Ascending aorta (tissue), 2 donors: ENCODE data around the gene ALDOA. TPM values are rescaled to one million over a fixed set of nuclear protein-coding genes. Genes with fewer than 3 reads are reported as not detected.

Source experiments
- DNase-seq, 2 donors: peaks; one replicate each; pipeline ENCODE4 v3.0.0-alpha.2; 2019; ENCODE audit warnings: low spot score in 2 of 2
- H3K27ac ChIP-seq, 2 donors: fragments of 200-600 bp; sonication (generic); one replicate each; pipeline ENCODE4 v1.5.1; 2016 to 2017; ENCODE audit warnings: mild to moderate bottlenecking in 1 of 2
- H3K27me3 ChIP-seq: fragments of 200-600 bp; sonication (generic); one replicate; pipeline ENCODE4 v1.5.1; 2017
- H3K36me3 ChIP-seq, 2 donors: fragments of 200-600 bp; sonication (generic); one replicate each; pipeline ENCODE4 v1.5.1; 2016
- H3K4me1 ChIP-seq, 2 donors: fragments of 200-600 bp; sonication (generic); one replicate each; pipeline ENCODE4 v1.5.1; 2016 to 2017; ENCODE audit warnings: mild to moderate bottlenecking in 1 of 2
- H3K4me3 ChIP-seq, 2 donors: fragments of 200-600 bp; sonication (generic); one replicate each; pipeline ENCODE4 v1.5.1; 2016 to 2017; ENCODE audit warnings: mild to moderate bottlenecking in 1 of 2
- H3K9me3 ChIP-seq, 2 donors: fragments of 200-600 bp; sonication (generic); one replicate each; pipeline ENCODE4 v1.5.1; 2016
- intact Hi-C: fragments of 100-400 bp; cut with DNase I; formaldehyde crosslinking; loops from one replicate; pipeline ENCODE4 v1.15.1; 2023
- total RNA-seq: library from RNA; depleted of rRNA; stranded (reverse); fragments of >200 nt; gene quantifications from one replicate; pipeline ENCODE4 v1.1.0, GENCODE V29; 2016
- TF ChIP-seq, protein P1 (sequence below), 3 experiments: fragments of 200-600 bp in 2 of 3; fragments of 450-650 bp in 1 of 3; sonication (generic) in 2 of 3; IDR thresholded peaks; one replicate each; pipeline ENCODE4 v1.5.1; 2016 to 2019; ENCODE audit warnings: antibody characterized with exemption in 3 of 3, mild to moderate bottlenecking in 1 of 3, moderate library complexity in 1 of 3

The ALDOA gene
- total RNA-seq, 1 donor from 2014 or later, result 1,202 TPM

DNA sequence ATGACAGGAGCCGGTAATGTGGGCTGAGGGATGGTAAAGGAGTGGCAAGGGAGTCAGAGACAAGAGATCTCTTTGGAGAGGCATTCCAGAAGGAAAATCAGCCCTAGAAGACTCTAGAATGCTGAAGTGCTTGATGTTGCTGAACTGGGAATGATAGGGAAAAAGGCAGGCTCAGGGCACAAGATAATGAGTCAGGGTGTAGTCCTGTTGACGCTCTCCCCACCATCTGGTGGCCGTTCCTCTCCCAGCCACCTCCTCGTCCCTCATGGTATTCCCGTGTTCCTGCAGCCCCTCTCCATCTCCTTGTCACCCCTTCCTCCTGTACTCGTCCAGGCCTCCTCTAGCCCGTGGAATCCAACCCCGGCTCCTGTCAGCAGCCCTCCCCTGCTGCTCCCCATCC, 11.1 kb upstream of the ALDOA start:
- no peaks in the 10 kb centered on the region for H3K36me3 ChIP-seq
- no peak for DNase-seq
- no peaks in the 10 kb centered on the region for H3K27me3 ChIP-seq
- H3K4me1 ChIP-seq, result peaks cover 0 to 12% of the 10 kb centered on the region in 2 donors
- H3K27ac ChIP-seq, result no peak overlapping the region
- intact Hi-C loops, result loop anchor here (5.0 kb wide), 3 partner anchors 38 to 68 kb away; partner anchors contain the start of genes HIRIP3, INO80E, MAPK3 and TBX6
- peak overlapping the region in 1 of 2 donors; percentile 79 for H3K4me3 ChIP-seq
- TF ChIP-seq, protein P1, sequence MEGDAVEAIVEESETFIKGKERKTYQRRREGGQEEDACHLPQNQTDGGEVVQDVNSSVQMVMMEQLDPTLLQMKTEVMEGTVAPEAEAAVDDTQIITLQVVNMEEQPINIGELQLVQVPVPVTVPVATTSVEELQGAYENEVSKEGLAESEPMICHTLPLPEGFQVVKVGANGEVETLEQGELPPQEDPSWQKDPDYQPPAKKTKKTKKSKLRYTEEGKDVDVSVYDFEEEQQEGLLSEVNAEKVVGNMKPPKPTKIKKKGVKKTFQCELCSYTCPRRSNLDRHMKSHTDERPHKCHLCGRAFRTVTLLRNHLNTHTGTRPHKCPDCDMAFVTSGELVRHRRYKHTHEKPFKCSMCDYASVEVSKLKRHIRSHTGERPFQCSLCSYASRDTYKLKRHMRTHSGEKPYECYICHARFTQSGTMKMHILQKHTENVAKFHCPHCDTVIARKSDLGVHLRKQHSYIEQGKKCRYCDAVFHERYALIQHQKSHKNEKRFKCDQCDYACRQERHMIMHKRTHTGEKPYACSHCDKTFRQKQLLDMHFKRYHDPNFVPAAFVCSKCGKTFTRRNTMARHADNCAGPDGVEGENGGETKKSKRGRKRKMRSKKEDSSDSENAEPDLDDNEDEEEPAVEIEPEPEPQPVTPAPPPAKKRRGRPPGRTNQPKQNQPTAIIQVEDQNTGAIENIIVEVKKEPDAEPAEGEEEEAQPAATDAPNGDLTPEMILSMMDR (IDR thresholded peaks at IDR 0.05), result no peak
- no peaks in the 10 kb centered on the region for H3K9me3 ChIP-seq

DNA sequence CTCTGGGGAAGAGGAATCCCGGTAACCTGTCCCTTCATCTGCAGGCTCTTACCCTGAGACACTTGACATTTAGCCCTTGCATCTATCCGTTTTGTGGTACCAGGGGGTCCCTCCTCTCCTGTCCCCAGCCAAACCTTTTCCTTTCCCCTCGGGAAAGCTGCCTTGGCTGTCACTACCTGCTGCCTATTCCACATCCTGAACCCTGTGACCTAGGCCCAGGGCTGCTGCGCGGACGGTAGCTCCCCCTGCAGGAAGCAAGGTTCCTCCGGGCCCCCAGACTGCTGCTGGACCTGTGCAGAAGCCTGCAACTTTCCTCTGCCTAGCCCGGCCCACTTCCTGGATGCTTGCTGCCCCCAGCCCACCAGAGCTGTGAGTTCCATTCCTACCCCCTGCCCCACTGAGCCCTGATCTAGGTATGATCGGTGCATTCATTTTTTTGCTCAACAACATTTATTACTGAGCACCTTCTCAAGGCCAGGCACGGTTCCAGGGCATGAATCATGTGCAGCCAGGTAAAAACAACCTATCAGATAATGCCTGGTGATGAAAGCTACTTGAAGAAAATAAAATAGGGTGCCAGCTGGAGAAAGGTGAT, 10.5 kb upstream of the ALDOA start:
- TF ChIP-seq, protein P1 (IDR thresholded peaks at IDR 0.05), result peak in 2 of 3 experiments; percentile 7 to 8
- no peaks in the 10 kb centered on the region for H3K9me3 ChIP-seq
- peaks cover 0 to 12% of the 10 kb centered on the region in 2 donors for H3K4me1 ChIP-seq
- no peaks in the 10 kb centered on the region for H3K27me3 ChIP-seq
- H3K27ac ChIP-seq, result no peak overlapping the region
- H3K4me3 ChIP-seq, result no peak overlapping the region
- DNase-seq, result no peak
- H3K36me3 ChIP-seq, result no peaks in the 10 kb centered on the region
- intact Hi-C loops, result loop anchor here (5.0 kb wide), 3 partner anchors 37 to 67 kb away; partner anchors contain the start of genes HIRIP3, INO80E, MAPK3 and TBX6

DNA sequence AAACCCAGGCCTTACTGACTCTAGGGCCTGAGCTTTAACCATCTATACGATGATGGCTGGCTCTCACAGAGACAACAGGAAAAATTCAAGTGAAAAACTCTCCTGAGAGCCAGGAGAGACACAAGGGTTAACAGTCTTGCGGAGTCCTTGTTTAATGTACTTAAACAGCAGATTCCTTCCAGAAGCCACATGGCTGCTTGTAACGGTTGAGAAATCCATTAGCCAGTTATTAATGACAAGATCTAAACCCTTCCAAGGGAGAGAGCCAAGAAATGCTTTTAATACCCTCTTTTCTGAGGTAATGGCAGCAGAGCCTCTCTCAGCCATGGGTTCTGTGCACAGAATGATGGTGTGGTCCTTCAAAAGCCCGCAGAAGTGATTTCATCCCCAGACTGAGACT, 5.2 kb upstream of the ALDOA start:
- H3K27me3 ChIP-seq, result no peaks in the 10 kb centered on the region
- no peak overlapping the region for H3K27ac ChIP-seq
- no peaks in the 10 kb centered on the region for H3K9me3 ChIP-seq
- peaks cover 4 to 13% of the 10 kb centered on the region in 2 donors for H3K4me1 ChIP-seq
- no peaks in the 10 kb centered on the region for H3K36me3 ChIP-seq
- H3K4me3 ChIP-seq, result no peak overlapping the region
- no peak for DNase-seq
- intact Hi-C loops, result loop anchor here (10.0 kb wide), 1 partner anchor 594 kb away; the partner anchor contains the start of genes FBRS and PRR14
- TF ChIP-seq, protein P1 (IDR thresholded peaks at IDR 0.05), result no peak

DNA sequence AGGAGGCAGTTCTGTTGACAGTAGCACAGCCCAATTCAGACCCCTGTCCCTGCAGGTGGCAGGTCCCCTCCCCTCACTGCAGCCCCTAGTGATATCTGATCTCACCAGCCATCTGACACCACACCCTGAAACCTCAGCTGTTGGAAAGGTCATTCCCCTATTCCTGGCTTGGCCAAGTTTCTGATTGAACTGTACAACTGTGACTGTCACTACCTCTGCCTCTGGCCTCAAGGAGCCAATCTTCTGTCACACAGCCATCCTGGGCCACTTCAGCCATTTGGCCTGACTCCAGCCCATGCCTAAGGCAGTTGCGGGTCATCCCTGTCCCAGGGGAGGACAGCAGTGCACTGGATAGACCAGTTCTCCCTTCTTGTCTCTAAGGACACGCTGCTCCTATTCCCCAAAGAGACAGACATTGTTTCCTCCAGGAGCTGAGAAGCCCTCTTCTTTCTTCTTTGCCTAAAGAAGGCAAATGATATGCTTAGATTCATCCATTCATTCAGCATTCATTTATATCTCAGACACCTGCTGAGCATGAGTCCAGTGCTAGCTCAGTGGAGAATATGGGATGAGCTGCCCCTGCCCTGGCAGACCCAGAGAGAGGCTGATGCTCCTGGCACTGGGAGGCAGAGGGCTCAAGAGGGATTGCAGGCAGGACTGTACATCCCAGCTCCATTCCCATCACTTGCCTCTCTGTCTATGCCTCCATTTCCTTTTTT, 4.6 kb upstream of the ALDOA start:
- no peaks in the 10 kb centered on the region for H3K9me3 ChIP-seq
- no peaks in the 10 kb centered on the region for H3K27me3 ChIP-seq
- H3K36me3 ChIP-seq, result no peaks in the 10 kb centered on the region
- H3K27ac ChIP-seq, result peak overlapping the region in 1 of 2 donors; percentile 25
- intact Hi-C loops, result loop anchor here (10.0 kb wide), 1 partner anchor 594 kb away; the partner anchor contains the start of genes FBRS and PRR14
- no peak for DNase-seq
- H3K4me3 ChIP-seq, result no peak overlapping the region
- H3K4me1 ChIP-seq, result peaks cover 4 to 13% of the 10 kb centered on the region in 2 donors
- TF ChIP-seq, protein P1 (IDR thresholded peaks at IDR 0.05), result no peak

DNA sequence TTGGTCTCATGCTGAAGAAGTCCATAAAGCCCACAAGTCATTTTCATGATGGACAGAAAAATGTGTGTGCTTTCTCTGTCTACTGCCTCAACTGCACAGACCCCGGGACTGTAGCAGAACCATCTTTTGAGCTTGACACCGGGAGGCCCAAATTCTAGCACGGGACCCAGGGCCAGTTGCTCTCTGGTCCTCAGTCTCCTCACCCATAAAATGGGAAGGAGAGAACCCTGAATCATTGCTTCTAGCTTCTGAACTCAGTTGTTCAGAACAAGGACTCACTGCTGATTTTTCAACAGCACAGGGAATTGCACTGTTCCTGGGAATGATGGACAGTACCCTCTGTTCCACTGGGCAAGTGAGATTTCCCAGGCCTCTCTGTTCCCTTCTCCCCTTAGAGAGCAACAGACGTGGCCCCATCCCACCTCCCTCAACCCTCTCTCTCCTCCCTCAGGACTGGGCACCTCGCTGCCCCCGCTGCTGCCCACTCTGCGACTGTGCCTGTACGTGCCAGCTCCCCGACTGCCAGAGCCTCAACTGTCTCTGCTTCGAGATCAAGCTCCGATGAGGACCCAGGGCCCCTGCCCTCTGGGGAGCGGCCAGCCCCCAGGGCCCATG, 2.2 kb upstream of the ALDOA start:
- Histone ChIP-seq H3K36me3 (peaks cover 12 to 14% of the 10 kb centered on the region in 2 donors), H3K4me3 (peak overlapping the region; percentile 66 to 92), H3K27me3 (no peaks in the 10 kb centered on the region), H3K9me3 (no peaks in the 10 kb centered on the region), H3K4me1 (peaks cover 16 to 31% of the 10 kb centered on the region in 2 donors), H3K27ac (peak overlapping the region; percentile 97 to 99)
- TF ChIP-seq, protein P1 (IDR thresholded peaks at IDR 0.05), result no peak
- no peak for DNase-seq
- intact Hi-C loops, result loop anchor here (10.0 kb wide), 1 partner anchor 591 kb away; the partner anchor contains the start of genes FBRS and PRR14
